Stimulated activated CD8-positive, alpha-beta memory T cell treated with anti-CD3 and anti-CD28 coated beads, Interleukin-12 subunit alpha, Interleukin-12 subunit beta, amount 100 ng/mL, for 1 hour (primary cell): ENCODE measurements around the gene BCHE.

Experiments
- DNase-seq: peaks from one replicate; pipeline ENCODE4 v3.0.0-alpha.2; 2020; ENCODE audit warnings: low read depth

Gene BCHE

DNA sequence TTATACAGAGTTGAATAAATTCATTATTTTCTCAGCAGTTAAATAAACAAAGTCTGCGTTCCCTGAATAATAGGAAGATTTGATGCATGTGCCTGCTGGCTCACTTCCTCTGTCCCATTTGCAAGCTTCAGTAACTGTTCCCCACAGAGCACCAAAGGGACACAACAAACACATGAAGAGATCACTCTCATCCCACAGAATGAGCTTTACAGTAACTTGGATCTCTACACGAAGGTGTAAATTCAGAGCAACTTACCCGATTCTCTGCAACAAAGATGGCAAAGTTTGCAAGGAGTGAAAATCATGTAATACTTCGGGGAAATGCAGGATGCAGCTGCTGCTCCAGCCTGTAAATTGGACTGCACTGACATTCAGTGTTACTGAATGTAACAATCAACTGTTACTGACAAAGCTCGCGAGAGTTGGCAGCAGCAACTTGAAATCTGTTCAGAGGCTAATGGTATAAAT lies at the start of gene BCHE:
Gene BCHE (minus strand): TSS at position 366 of the 468 bp plus-strand sequence. CDS start 6,390 bp downstream, outside the sequence.
- DNase-seq, result no peak

- DNase-seq, result no peak
Measured at GRCh38 chr3:165885558-165886270, 48.5 kb upstream of the BCHE start.

DNA sequence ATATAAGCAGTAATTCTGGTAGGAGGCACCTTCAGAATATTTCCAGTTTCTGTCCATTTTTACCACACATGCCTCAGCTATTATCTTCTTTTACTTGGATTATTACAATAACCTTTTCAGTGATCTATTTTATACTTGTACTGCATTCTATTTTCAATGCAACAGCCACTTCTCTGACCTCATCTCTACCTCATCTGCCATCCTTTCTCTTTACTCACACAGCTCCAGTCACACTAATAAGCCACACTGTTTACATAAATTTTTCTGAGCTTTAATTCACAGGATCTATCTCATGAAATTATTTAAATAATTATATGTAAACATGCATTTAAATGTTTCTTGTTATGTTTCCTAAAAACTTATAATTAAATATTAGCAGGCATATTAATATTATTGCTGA lies 47.3 kb upstream of the BCHE start:
- DNase-seq, result no peak

- DNase-seq, result no peak
Measured at GRCh38 chr3:165883863-165884478, 46.7 kb upstream of the BCHE start.

DNA sequence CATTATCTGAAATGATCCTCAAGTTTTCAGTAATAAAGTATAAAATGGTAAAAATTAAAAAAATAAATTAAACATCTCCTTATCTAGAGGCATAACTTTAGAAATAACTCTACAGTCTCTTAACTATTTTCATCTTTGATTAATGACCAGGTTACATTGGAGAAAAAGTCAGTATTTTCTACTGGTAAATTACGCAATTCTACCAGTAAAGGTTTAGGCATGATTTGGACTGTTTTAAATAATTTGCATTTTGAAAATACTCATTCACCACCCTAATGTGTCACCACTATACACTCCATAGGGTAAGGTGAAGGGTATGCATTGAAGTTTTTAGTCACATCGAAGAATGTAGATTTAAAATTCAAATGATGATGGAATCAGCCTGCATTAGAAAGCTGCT lies 45.9 kb upstream of the BCHE start:
- DNase-seq, result no peak

DNA sequence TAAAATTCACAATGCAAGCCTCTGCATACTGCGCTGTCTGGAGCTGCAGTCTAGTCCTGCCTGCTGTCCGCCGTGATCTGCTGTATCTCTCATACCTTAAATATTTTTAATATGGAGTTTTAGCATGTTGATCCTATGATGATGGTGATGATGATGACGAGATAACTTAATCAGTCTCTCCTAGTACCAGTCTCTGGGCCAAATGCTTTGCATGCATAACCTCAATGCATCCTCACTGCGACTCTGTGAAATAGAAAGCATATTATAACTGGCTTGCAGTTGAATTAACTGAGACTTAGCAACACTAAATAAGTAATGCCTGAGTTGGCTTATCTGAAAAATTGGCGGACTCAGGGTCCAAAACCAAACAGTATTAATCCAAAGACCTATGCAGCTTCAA lies 38.4 kb upstream of the BCHE start:
- DNase-seq, result no peak

GRCh38 chr3:165874663-165875489 lies 37.7 kb upstream of the BCHE start:
- no peak for DNase-seq

- no peak for DNase-seq
Measured at GRCh38 chr3:165868088-165868487, 30.9 kb upstream of the BCHE start.

DNA sequence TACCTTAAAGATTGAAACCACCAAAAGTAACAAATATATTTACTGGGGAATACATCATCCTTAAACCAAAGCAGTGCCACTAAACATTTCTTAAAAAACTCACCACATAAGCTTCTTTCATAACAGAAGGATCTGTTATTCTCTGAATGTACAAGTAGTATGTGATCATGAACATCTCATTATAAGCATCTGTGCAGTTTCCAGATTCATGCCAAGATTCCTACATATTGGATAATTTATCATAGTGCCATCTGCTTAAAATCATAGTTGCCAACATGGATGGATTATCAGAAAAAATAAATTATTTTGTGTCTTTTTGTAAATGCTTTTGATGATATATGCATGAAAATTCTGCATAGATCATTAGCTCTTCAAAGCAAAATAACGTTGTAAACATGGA lies 21.8 kb upstream of the BCHE start:
- no peak for DNase-seq

DNA sequence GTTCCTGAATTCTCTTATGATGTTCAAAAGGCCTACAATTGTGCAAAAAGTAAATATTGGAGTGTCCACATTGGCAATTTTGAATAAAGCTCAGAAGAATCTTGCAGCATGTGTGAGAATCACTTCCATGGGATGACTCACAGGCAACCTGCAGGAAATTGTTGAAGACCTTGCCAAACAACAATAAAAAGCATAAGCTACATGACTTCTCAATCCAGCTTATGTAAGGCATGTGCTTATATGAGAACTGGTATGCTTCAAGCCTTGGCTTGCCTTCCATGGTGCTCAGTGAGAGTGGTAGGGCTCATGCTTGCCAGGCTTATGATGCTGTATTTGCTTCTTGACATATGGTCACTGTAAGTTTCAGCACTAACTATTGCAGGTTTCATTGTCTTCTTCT lies 18.4 kb upstream of the BCHE start:
- no peak for DNase-seq

- DNase-seq, result no peak
Measured at GRCh38 chr3:165854696-165855095, 17.5 kb upstream of the BCHE start.

GRCh38 chr3:165852711-165853110 lies 15.5 kb upstream of the BCHE start:
- DNase-seq, result no peak

DNA sequence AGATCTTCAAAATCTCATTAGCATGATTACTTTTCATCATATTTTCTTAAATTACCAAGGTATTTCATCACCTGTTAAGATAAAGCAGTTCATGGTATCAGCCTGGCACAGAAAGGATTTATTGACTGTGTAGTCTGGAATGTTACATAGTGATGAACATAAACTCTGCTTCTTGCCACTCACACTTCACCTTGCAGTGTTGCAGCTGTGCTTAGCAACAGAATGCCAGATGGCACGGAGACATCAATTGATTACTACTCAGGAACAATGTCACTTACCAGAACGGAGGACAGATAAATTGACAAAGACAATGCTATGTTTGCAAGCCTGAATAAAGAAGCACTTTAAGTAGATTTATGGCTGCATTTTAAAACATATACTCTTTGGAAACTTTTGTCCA lies 15.0 kb upstream of the BCHE start:
- no peak for DNase-seq

GRCh38 chr3:165846056-165846455 lies 8.8 kb upstream of the BCHE start:
- DNase-seq, result no peak

- no peak for DNase-seq
Measured at GRCh38 chr3:165839296-165840076, 2.3 kb upstream of the BCHE start.

GRCh38 chr3:165837801-165838200 lies 578 bp upstream of the BCHE start:
- DNase-seq, result no peak

GRCh38 chr3:165835431-165835830 lies 1.8 kb downstream of the BCHE start:
- no peak for DNase-seq

GRCh38 chr3:165830746-165831145 lies 6.5 kb downstream of the BCHE start:
- no peak for DNase-seq

- DNase-seq, result no peak
Measured at GRCh38 chr3:165827883-165828282, 9.3 kb downstream of the BCHE start.

DNA sequence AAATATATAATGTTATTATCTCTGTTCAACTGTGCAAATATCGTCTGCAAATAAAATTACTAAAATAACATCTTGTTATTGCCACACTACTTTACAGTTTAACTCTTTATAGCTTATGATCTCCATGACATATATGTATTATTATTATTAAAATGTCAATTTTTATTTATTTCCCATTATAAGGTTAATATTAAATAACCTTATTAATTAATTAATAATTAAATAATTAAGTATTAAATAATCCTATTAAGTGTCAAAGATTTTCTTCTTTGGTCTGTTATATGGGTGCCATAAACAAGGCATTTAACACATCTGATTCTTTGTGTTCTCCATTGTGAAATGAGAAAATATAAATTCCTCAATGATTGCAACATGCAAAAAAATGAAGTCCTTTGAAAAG lies 10.0 kb downstream of the BCHE start:
- DNase-seq, result no peak

GRCh38 chr3:165820671-165821123 lies 16.5 kb downstream of the BCHE start:
- no peak for DNase-seq

- no peak for DNase-seq
Measured at GRCh38 chr3:165817160-165817709, 20.0 kb downstream of the BCHE start.
